22Rv1 (cell line): ENCODE results near the gene RBM19.

Experiments
- CTCF ChIP-seq: fragments of 450-650 bp; IDR thresholded peaks from 2 replicates; pipeline ENCODE4 v1.5.1; 2017; ENCODE audit warnings: mild to moderate bottlenecking
- ZFX ChIP-seq: fragments of 450-650 bp; IDR thresholded peaks from 2 replicates; pipeline ENCODE4 v1.6.1; 2017; ENCODE audit warnings: antibody characterized with exemption, borderline replicate concordance

GRCh38 chr12:114006482-114007425 is 40.6 kb upstream of the RBM19 start:
- TF ChIP-seq CTCF (no peak), ZFX (no peak)
